Inferior parietal cortex (tissue), 1 donor: ENCODE data around the gene PSMD12.
A peak's percentile ranks its signal among the peaks of the same experiment; 100 is the strongest.
"Not testable (repeated sequence)": the region's sequence is repeated elsewhere in the genome, so short reads cannot be mapped to it uniquely, and the experiment has no call there.

ENCODE experiments used
- DNase-seq: peaks from one replicate; pipeline ENCODE4 v3.0.0-alpha.2; 2016; ENCODE audit errors: extremely low spot score

Gene PSMD12

DNA sequence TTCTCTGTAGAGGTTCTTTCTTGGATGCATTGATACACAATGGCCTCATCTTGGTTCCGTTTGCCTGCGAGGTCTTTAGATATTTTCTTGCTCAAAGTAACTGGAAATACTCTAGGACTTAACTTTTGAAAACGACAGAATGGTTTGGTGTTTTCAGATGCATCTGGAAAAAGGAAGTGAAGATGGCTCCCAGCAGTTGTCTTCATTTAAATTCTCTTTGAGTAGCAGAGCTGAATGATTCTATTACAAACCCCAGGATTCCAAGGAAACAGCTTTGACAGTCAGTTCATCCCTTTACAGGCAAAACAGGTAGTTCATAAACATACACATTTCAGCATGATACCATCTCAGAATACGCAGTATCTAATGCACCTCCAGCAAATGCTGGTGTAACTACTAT, 54.8 kb downstream of the PSMD12 start:
- no peak for DNase-seq

DNA sequence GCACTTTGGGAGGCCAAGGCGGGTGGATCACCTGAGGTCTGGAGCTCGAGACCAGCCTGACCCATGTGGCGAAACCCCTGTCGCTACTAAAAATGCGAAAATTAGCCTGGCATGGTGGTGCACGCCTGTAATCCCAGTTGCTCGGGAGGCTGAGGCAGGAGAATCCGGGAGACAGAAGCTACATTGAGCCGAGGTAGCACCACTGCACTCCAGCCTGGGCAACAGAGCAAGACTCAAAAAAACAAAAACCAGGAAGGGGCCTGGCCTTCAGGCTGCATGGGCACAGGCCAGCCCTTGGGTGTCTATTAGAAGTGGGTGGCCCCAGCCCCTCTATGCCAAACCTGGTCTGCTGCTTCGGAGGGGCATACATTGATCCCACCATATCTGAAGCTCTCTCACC, 56.0 kb downstream of the PSMD12 start:
- no peak for DNase-seq

DNA sequence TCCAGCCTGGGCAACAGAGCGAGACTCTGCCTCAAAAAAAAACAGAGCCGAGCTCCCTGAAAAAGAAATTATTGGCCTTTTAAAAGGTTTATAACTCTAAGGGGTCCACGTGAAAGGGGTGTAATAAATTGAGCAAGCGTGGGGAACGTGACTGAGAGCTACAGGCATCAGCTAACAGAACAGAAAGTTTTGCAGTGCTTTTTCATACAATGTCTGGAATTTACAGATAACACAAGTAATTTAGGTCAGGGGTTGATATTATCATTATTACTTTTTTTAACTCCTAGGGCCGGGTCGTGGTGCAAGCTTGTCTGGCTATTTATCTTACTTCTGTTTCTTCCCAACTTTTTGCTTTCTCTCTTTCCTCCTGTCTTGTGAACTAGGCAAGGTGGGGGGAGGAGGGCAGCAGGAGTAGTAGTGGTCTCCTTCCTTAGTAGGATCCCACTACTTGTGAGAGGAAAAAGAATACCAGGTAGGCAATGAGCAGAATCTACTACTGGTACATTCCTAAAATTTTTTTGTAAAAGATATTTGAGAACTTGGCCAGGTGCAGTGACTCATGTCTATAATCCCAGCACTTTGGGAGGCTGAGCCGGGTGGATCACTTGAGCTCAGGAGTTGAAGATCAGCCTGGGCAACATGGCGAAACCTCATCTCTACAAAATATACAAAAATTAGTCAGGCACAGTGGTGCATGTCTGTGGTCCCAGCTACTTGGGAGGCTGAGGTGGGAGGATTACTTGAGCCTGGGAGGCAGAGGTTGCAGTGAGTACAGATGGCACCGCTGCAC, 60.7 kb downstream of the PSMD12 start:
- DNase-seq = not testable (repeated sequence)

DNA sequence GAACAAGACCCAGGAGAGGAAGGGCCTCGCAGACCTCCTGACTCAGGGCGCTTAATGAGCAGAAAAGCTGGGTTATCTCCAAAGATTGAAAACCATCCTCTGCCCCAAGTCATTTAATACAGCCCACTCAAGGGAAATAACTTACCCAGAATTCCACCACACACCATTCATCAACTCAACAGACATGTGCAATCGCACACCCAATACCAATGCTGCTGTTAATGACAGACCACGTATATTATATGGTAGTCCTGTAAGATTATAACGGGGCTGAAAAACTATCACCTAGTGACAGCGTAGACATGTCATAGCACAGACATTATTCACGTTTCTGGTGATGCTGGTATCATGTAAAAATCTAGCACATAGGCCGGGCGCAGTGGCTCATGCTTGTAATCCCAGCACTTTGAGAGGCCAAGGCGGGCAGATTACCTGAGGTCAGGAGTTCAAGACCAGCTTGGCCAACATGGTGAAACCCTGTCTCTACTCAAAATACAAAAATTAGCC, 68.9 kb downstream of the PSMD12 start:
- no peak for DNase-seq

DNA sequence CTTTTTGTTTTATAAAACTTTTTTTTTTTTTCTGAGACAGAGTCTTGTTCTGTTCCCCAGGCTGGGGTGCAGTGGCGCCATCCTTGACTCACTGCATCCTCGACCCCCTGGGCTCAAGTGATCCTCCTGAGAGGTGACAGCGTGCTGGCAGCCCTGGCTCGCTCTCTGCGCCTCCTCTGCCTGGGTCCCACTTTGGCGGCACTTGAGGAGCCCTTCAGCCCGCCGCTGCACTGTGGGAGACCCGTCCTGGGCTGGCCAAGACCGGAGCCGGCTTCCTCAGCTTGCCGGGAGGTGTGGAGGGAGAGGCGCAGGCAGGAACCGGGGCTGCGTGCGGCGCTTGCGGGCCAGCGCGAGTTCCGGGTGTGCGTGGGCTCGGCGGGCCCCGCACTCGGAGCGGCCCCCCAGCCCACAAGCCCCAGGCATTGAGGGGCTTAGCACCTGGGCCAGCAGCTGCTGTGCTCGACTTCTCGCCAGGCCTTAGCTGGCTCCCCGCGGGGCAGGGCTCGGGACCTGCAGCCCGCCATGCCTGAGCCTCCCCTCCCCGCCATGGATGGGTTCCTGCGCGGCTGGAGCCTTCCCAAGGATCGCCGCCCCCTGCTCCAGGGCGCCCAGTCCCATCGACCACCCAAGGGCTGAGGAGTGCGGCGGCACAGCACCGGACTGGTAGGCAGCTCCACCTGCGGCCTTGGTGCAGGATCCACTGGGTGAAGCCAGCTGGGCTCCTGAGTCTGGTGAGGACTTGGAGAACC, 71.8 kb downstream of the PSMD12 start:
- DNase-seq = no peak

DNA sequence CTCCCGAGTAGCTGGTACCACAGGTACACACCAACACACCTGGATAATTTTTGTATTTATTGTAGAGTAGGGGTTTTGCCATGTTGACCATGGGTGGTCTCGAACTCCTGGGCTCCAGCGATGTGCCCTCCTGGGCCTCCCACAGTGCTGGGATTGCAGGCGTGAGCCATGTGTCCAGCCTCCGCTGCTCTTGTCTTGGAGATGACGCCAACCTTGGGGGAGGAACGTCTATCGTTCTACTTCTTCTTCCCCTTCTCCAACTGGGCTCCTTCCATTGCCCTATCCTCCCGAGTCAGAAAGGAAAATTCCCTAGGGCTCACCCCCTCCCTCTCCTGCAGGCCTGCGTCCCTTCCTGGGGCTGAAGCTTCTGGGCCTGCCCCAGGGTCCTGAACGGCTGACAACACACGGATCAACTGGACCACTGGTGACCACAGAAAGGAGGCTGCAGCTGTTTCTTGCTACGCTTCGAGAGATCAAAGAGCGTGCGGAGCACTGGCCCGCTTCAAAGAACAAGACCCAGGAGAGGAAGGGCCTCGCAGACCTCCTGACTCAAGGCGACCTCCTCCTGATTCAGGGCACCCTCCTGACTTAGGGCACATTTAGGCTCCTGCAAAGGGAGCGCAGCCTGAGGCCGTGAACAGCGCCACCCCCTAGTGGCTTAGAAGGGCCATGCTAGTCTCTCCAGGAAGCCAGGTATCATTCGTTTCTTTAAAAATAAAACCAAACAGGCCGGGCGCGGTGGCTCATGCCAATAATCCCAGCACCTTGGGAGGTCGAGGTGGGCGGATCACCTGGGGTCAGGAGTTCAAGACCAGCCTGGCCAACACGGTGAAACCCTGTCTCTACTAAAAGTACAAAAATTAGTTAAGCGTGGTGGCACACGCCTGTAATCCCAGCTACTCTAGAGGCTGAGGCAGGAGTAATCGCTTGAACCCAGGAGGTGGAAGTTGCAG, 72.8 kb downstream of the PSMD12 start:
- no peak for DNase-seq

DNA sequence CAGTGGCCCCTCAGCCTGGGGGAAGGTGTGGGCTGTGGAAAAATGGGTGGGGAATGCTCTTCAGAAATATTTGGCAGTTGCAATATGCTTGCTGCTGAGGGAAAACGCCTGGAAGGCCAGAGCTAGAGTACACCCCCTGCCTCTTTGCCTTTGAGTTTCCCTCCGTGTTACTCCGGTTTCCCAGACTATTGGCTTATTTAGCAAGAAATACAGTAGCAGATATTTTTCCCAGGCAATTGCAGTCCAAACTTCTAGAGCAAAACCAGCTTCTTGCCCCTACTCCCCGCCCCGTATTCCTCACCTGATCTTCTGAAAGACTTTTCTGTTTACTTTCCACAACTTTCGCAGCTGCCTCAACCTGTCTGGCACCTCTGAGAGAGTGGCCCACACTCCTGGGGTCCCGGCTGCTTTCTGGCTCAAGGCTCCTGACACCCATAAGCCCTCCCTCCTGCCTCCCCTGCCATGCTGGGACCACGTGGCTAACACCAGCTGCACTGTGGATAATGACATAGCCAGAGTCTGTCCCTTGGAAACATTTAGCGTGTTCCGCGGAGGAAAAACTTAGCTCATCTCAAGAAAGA, 75.6 kb downstream of the PSMD12 start:
- no peak for DNase-seq

DNA sequence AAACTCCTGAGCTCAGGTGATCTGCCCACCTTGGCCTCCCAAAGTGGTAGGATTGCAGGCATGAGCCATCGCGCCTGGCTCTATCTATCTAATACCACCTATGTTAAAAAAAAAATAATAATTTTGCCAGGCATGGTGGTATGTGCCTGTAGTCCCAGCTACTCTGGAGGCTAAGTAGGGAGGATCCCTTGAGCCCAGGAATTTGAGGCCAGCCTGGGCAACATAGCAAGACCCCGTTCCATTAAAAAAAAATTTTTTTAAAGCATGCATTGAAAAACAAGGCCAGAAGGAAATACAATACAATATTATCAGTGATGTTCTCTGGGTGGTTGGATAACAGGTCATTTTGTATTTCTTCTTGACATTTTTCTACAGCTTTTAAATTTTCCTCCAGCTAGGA, 76.1 kb downstream of the PSMD12 start:
- no peak for DNase-seq

DNA sequence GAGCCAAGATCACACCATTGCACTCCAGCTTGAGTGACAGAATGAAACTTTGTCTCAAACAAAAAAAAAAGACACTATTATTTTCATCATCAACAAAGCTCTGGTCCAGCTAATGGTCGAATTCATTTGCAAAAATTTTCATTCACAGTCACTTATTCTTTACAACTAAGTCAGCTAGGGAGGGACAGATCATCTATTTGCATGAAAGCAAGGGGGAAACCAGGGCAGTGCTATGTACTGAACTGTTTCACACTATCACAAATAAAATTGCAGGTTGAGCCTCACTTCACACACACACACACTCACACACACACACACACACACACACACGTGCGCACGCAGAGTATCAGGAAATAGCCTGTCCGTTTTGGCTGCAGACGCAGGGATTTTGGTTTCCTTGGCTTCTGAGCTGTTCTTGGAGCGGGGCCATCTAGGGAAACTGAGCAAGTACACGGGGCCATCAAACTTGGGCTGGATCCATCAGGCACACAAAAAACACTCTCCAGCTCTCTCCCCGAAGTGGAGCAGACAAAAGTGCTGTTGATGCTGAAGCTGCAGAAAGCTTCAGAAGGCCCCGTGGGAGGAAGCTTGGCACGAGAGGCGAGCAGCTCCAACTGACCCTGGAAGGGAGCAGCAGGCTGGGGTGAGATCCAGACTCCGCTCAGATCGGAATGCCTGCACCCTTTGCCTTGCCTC, 77.0 kb downstream of the PSMD12 start:
- DNase-seq = peak; percentile 50
